Stimulated activated CD4-positive, alpha-beta T cell treated with anti-CD3 and anti-CD28 coated beads, Interleukin-12 subunit alpha, Interleukin-12 subunit beta, amount 100 ng/mL, for 48 hours (primary cell): Measurements from ENCODE around the gene SYMPK.

Source experiments
- DNase-seq, 3 donors: peaks; one replicate each; pipeline ENCODE4 v3.0.0-alpha.2; 2020; ENCODE audit warnings: low read depth in 2 of 3, low spot score in 1 of 3

SYMPK gene

GRCh38 chr19:45782820-45783785 lies 79.8 kb downstream of the SYMPK start:
- DNase-seq: no peak

GRCh38 chr19:45782162-45782691 lies 80.7 kb downstream of the SYMPK start, which contains the start of gene DMPK:
Gene DMPK, minus strand, starts transcription at chr19:45782490. Its CDS starts 138 bp downstream, at chr19:45782352.
- DNase-seq: no peak

GRCh38 chr19:45781214-45782161 lies 81.5 kb downstream of the SYMPK start:
- DNase-seq: no peak

- no peak for DNase-seq
Observed at GRCh38 chr19:45780448-45781213, 82.3 kb downstream of the SYMPK start.

- DNase-seq: no peak
Observed at GRCh38 chr19:45780146-45780447, 82.8 kb downstream of the SYMPK start.

GRCh38 chr19:45779231-45780145 lies 83.5 kb downstream of the SYMPK start:
- DNase-seq: peak; percentile 90 to 99 (median 93)

- DNase-seq: no peak
Observed at GRCh38 chr19:45778010-45778661, 84.8 kb downstream of the SYMPK start.

GRCh38 chr19:45777395-45777961 lies 85.5 kb downstream of the SYMPK start:
- DNase-seq: no peak

- DNase-seq: no peak
Observed at GRCh38 chr19:45774765-45775164, 88.2 kb downstream of the SYMPK start.

GRCh38 chr19:45773384-45773783 lies 89.6 kb downstream of the SYMPK start:
- no peak for DNase-seq

- DNase-seq: no peak
Observed at GRCh38 chr19:45772912-45773311, 90.0 kb downstream of the SYMPK start.

- DNase-seq: no peak
Observed at GRCh38 chr19:45772130-45772840, 90.7 kb downstream of the SYMPK start.

- DNase-seq: no peak
Observed at GRCh38 chr19:45771311-45771933, 91.5 kb downstream of the SYMPK start.

GRCh38 chr19:45770192-45771101 lies 92.5 kb downstream of the SYMPK start:
- DNase-seq: peak; percentile 83 to 86 (median 84)

- DNase-seq: peak in 1 of 3 donors; percentile 27
Observed at GRCh38 chr19:45769821-45770191, 93.1 kb downstream of the SYMPK start.

- peak; percentile 94 to 96 (median 95) for DNase-seq
Observed at GRCh38 chr19:45768984-45769782, 93.8 kb downstream of the SYMPK start, which contains the start of gene SIX5. Gene SIX5, minus strand, starts transcription at chr19:45769252. Its CDS starts 408 bp downstream, at chr19:45768844.
